ENCODE data around the gene RER1. TPM values are rescaled to one million over a fixed set of nuclear protein-coding genes. Genes with fewer than 3 reads are reported as not detected.

RER1 gene
- polyA plus RNA-seq, 1 experiment = 255 TPM

GRCh38 chr1:2433936-2434655 is 42.5 kb downstream of the RER1 start:
- CTCF ChIA-PET = interaction anchor here (1.2 to 1.4 kb wide), 2 partner anchors 19 to 113 kb away, joined by 3 to 4 read pairs; no protein-coding TSS in a partner anchor
- POLR2A ChIA-PET = no interaction called here
- no peak overlapping the region for H3K4me3 ChIP-seq (ENCODE audit: low read depth, low read length)
- H3K36me3 ChIP-seq (ENCODE audit: control insufficient read depth, insufficient read depth, low read length) = no peaks in the 10 kb centered on the region
- peaks cover 16% of the 10 kb centered on the region for H3K27me3 ChIP-seq (ENCODE audit: control insufficient read depth, insufficient read depth, low read length)
- TF ChIP-seq, protein P1, sequence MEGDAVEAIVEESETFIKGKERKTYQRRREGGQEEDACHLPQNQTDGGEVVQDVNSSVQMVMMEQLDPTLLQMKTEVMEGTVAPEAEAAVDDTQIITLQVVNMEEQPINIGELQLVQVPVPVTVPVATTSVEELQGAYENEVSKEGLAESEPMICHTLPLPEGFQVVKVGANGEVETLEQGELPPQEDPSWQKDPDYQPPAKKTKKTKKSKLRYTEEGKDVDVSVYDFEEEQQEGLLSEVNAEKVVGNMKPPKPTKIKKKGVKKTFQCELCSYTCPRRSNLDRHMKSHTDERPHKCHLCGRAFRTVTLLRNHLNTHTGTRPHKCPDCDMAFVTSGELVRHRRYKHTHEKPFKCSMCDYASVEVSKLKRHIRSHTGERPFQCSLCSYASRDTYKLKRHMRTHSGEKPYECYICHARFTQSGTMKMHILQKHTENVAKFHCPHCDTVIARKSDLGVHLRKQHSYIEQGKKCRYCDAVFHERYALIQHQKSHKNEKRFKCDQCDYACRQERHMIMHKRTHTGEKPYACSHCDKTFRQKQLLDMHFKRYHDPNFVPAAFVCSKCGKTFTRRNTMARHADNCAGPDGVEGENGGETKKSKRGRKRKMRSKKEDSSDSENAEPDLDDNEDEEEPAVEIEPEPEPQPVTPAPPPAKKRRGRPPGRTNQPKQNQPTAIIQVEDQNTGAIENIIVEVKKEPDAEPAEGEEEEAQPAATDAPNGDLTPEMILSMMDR (IDR thresholded peaks at IDR 0.05; ENCODE audit: insufficient read depth, low read depth, low read length) = no peak
- no peak for DNase-seq (ENCODE audit: low read depth)

DNA sequence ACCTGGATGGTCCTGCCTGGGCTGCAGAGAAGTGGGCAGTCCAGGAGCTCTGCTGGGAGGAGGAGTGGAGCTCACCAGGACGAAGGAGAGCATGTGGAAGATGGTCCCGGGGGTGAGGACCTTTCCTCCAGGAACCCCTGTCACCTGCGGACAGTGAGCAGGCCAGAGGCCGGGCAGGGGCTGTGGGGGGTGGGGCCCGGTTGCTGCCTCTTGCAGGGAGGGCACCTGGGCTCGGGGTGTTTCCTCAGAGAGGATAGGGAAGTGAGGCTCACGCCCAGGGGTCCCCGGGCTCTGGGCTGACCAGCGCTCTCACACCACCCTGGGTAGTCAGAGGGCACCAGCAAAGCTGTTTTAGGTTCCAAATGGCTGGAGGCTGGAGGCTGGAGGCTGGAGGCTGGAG is 43.5 kb downstream of the RER1 start:
- POLR2A ChIA-PET = no interaction called here
- Histone ChIP-seq H3K4me3 (ENCODE audit: low read depth, low read length) (no peak overlapping the region), H3K27me3 (ENCODE audit: control insufficient read depth, insufficient read depth, low read length) (peaks cover 16% of the 10 kb centered on the region), H3K36me3 (ENCODE audit: control insufficient read depth, insufficient read depth, low read length) (no peaks in the 10 kb centered on the region)
- no peak for DNase-seq (ENCODE audit: low read depth)
- TF ChIP-seq, protein P1 (IDR thresholded peaks at IDR 0.05; ENCODE audit: insufficient read depth, low read depth, low read length) = no peak
- CTCF ChIA-PET = interaction anchor here (1.2 to 1.4 kb wide), 2 partner anchors 20 to 112 kb away, joined by 3 to 4 read pairs; no protein-coding TSS in a partner anchor

DNA sequence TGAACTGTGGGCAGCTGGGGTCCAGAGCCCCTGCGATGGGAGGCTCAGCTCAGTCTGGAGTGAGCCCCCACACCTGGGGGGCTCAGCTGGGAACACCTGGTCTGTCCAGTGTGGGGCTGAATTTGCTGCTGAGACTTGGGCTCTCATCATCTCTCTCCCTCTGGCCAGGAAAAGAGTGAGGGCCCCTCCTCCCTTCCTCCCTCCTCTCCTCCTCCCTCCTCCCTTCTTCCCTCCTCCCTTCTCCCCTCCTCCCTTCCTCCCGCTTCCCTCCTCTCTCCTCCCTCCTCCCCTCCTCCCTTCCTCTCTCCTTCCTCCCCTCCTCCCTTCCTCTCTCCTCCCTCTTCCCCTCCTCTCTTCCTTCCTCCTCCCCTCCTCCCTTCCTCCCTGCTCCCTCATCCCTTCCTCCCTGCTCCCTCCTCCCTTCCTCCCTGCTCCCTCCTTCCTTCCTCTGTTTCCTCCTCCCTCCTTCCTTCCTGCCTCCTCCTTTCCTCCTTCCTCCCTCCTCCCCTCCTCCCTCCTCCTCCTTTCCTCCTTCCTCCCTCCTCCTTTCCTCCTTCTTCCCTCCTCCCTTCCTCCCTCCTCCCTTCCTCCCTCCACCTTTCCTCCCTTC is 44.2 kb downstream of the RER1 start:
- H3K4me3 ChIP-seq (ENCODE audit: low read depth, low read length) = no peak overlapping the region
- H3K27me3 ChIP-seq (ENCODE audit: control insufficient read depth, insufficient read depth, low read length) = peaks cover 16% of the 10 kb centered on the region
- POLR2A ChIA-PET = no interaction called here
- CTCF ChIA-PET = no interaction called here
- H3K36me3 ChIP-seq (ENCODE audit: control insufficient read depth, insufficient read depth, low read length) = no peaks in the 10 kb centered on the region
- DNase-seq (ENCODE audit: low read depth) = no peak
- TF ChIP-seq, protein P1 (IDR thresholded peaks at IDR 0.05; ENCODE audit: insufficient read depth, low read depth, low read length) = no peak

DNA sequence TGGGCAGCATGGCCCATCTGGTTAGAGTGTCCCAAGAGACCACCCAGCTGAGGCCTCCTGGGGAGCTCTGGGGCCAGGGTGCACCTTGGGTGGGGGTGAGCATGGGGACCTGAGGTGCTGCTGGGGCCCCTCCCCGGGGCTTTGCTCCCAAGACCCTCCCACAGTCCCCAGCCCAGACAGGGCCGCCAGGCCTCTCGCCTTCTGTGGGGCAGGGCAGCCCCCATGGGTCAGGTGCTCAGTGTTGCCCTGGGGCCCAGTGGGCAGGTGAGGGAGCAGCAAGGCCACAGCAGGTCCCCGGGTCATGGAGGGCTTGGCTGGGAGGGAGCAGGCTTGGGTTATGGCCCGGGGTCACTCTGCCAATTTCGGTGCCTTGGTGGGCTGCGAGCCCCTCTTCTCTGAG is 45.2 kb downstream of the RER1 start:
- ChIA-PET CTCF (no interaction called here), POLR2A (no interaction called here)
- DNase-seq (ENCODE audit: low read depth) = no peak
- no peaks in the 10 kb centered on the region for H3K36me3 ChIP-seq (ENCODE audit: control insufficient read depth, insufficient read depth, low read length)
- TF ChIP-seq, protein P1 (IDR thresholded peaks at IDR 0.05; ENCODE audit: insufficient read depth, low read depth, low read length) = no peak
- H3K4me3 ChIP-seq (ENCODE audit: low read depth, low read length) = no peak overlapping the region
- H3K27me3 ChIP-seq (ENCODE audit: control insufficient read depth, insufficient read depth, low read length) = peaks cover 16% of the 10 kb centered on the region

GRCh38 chr1:2437617-2438016 is 46.0 kb downstream of the RER1 start:
- CTCF ChIA-PET = no interaction called here
- TF ChIP-seq, protein P1 (IDR thresholded peaks at IDR 0.05; ENCODE audit: insufficient read depth, low read depth, low read length) = no peak
- no peak for DNase-seq (ENCODE audit: low read depth)
- POLR2A ChIA-PET = no interaction called here
- Histone ChIP-seq H3K36me3 (ENCODE audit: control insufficient read depth, insufficient read depth, low read length) (no peaks in the 10 kb centered on the region), H3K4me3 (ENCODE audit: low read depth, low read length) (no peak overlapping the region), H3K27me3 (ENCODE audit: control insufficient read depth, insufficient read depth, low read length) (peaks cover 14% of the 10 kb centered on the region)

Data from BJ (cell line).